GM21390 (cell line): Measurements from ENCODE around the gene UBE2U.
A peak's percentile ranks its signal among the peaks of the same experiment; 100 is the strongest.
"Not testable (repeated sequence)": the region's sequence is repeated elsewhere in the genome, so short reads cannot be mapped to it uniquely, and the experiment has no call there.

Source experiments
- ATAC-seq: cut with Tn5 transposase; IDR thresholded peaks from one replicate; pipeline ENCODE4 v1.9.1; 2021; ENCODE audit not compliant: unreplicated experiment

Gene UBE2U

GRCh38 chr1:64187646-64188045, 15.8 kb upstream of the UBE2U start:
- ATAC-seq = no peak

- no peak for ATAC-seq
Observed at GRCh38 chr1:64192290-64192689, 11.1 kb upstream of the UBE2U start.

- no peak for ATAC-seq
Observed at GRCh38 chr1:64194168-64195080, 9.0 kb upstream of the UBE2U start.

GRCh38 chr1:64195081-64195395, 8.4 kb upstream of the UBE2U start:
- ATAC-seq = no peak

GRCh38 chr1:64196074-64196870, 7.2 kb upstream of the UBE2U start:
- ATAC-seq = no peak

- ATAC-seq = no peak
Observed at GRCh38 chr1:64197076-64197475, 6.3 kb upstream of the UBE2U start.

GRCh38 chr1:64199154-64199553, 4.3 kb upstream of the UBE2U start:
- ATAC-seq = no peak

GRCh38 chr1:64200064-64200463, 3.4 kb upstream of the UBE2U start:
- no peak for ATAC-seq

GRCh38 chr1:64209221-64209620, 5.8 kb downstream of the UBE2U start:
- no peak for ATAC-seq

GRCh38 chr1:64212031-64212430, 8.6 kb downstream of the UBE2U start:
- no peak for ATAC-seq

- no peak for ATAC-seq
Observed at GRCh38 chr1:64215576-64215975, 12.2 kb downstream of the UBE2U start.

GRCh38 chr1:64220241-64220640, 16.8 kb downstream of the UBE2U start:
- ATAC-seq = no peak

- peak; percentile 77 for ATAC-seq
Observed at GRCh38 chr1:64223329-64224151, 20.1 kb downstream of the UBE2U start.

GRCh38 chr1:64224236-64224635, 20.8 kb downstream of the UBE2U start:
- ATAC-seq = not testable (repeated sequence)

GRCh38 chr1:64228167-64228957, 24.9 kb downstream of the UBE2U start:
- no peak for ATAC-seq

GRCh38 chr1:64229307-64229706, 25.9 kb downstream of the UBE2U start:
- ATAC-seq = no peak

GRCh38 chr1:64231153-64231552, 27.7 kb downstream of the UBE2U start:
- ATAC-seq = no peak

- no peak for ATAC-seq
Observed at GRCh38 chr1:64231654-64232053, 28.2 kb downstream of the UBE2U start.

- ATAC-seq = no peak
Observed at GRCh38 chr1:64234714-64235113, 31.3 kb downstream of the UBE2U start.

GRCh38 chr1:64235181-64235580, 31.8 kb downstream of the UBE2U start:
- ATAC-seq = no peak

GRCh38 chr1:64235910-64236309, 32.5 kb downstream of the UBE2U start:
- no peak for ATAC-seq
